H1 (cell line): ENCODE measurements around the gene ZFP3. TPM values are rescaled to one million over a fixed set of nuclear protein-coding genes. Genes with fewer than 3 reads are reported as not detected.

Source experiments
- BRCA1 ChIP-seq: IDR thresholded peaks from 2 replicates; pipeline ENCODE4 v1.6.1; 2012; ENCODE audit warnings: low read depth, low read length, improper control_type of control experiment
- CBX5 ChIP-seq: fragments of 300-800, 300-1000 bp; sonication (generic); IDR thresholded peaks from 2 replicates; pipeline ENCODE4 v1.7.1; 2016; ENCODE audit warnings: antibody characterized with exemption, low read length, low read depth
- CHD2 ChIP-seq: IDR thresholded peaks from 2 replicates; pipeline ENCODE4 v1.6.1; 2012; ENCODE audit warnings: low read length, improper control_type of control experiment
- EGR1 ChIP-seq: IDR thresholded peaks from 2 replicates; pipeline ENCODE4 v1.6.1; 2011; ENCODE audit warnings: low read depth, low read length, borderline replicate concordance
- HDAC6 ChIP-seq: IDR thresholded peaks from one replicate; pipeline ENCODE4 v1.7.1; 2012; ENCODE audit warnings: low read depth, mild to moderate bottlenecking, inconsistent platforms, low read length, moderate library complexity
- KDM1A ChIP-seq: fragments of 200-600, 300-600 bp; sonication (generic); IDR thresholded peaks from 2 replicates; pipeline ENCODE4 v1.7.1; 2016; ENCODE audit warnings: mild to moderate bottlenecking, low read length, borderline replicate concordance
- MAFK ChIP-seq: IDR thresholded peaks from 2 replicates; pipeline ENCODE4 v1.6.1; 2012; ENCODE audit warnings: low read depth, mild to moderate bottlenecking, improper control_type of control experiment, low read length
- NANOG ChIP-seq: IDR thresholded peaks from 2 replicates; pipeline ENCODE4 v1.6.1; 2011; ENCODE audit warnings: low read length, low read depth, mild to moderate bottlenecking, inconsistent platforms; ENCODE audit not compliant: insufficient read depth, poor library complexity, severe bottlenecking
- PHF8 ChIP-seq: fragments of 200-600 bp; sonication (generic); conservative IDR thresholded peaks from 2 replicates; pipeline ENCODE4 v1.7.1; 2012; ENCODE audit warnings: low read depth, mild to moderate bottlenecking, inconsistent platforms, low read length, moderate library complexity
- RAD21 ChIP-seq, 2 experiments: IDR thresholded peaks in 1 of 2; conservative IDR thresholded peaks in 1 of 2; 2 replicates each; pipeline ENCODE4 v1.6.1; 2011; ENCODE audit warnings: low read depth in 2 of 2, low read length in 2 of 2, improper control_type of control experiment in 1 of 2, inconsistent platforms in 1 of 2, mild to moderate bottlenecking in 1 of 2, moderate library complexity in 1 of 2
- RBBP5 ChIP-seq: IDR thresholded peaks from 2 replicates; pipeline ENCODE4 v1.7.1; 2012; ENCODE audit warnings: low read depth, mild to moderate bottlenecking, inconsistent platforms, low read length, moderate library complexity, borderline replicate concordance
- RFX5 ChIP-seq: IDR thresholded peaks from 2 replicates; pipeline ENCODE4 v1.6.1; 2011; ENCODE audit warnings: low read depth, low read length, improper control_type of control experiment, borderline replicate concordance
- SIN3A ChIP-seq, 2 experiments: IDR thresholded peaks in 1 of 2; conservative IDR thresholded peaks in 1 of 2; 2 replicates each; pipeline ENCODE4 v1.6.1; 2011 to 2012; ENCODE audit warnings: low read length in 2 of 2, improper control_type of control experiment in 1 of 2, low read depth in 1 of 2, mild to moderate bottlenecking in 1 of 2
- SIRT6 ChIP-seq: IDR thresholded peaks from one replicate; pipeline ENCODE4 v1.7.1; 2012; ENCODE audit warnings: low read length, inconsistent platforms
- SP4 ChIP-seq: IDR thresholded peaks from 2 replicates; pipeline ENCODE4 v1.6.1; 2012; ENCODE audit warnings: low read length, inconsistent platforms
- SRF ChIP-seq: IDR thresholded peaks from 2 replicates; pipeline ENCODE4 v1.6.1; 2011; ENCODE audit warnings: mild to moderate bottlenecking, low read depth, low read length, moderate library complexity
- SUZ12 ChIP-seq: fragments of 200-600 bp; sonication (generic); IDR thresholded peaks from 2 replicates; pipeline ENCODE4 v1.6.1; 2012; ENCODE audit warnings: mild to moderate bottlenecking, inconsistent platforms, low read length, moderate library complexity, mixed read lengths
- TAF1 ChIP-seq: IDR thresholded peaks from 2 replicates; pipeline ENCODE4 v1.6.1; 2011; ENCODE audit warnings: mild to moderate bottlenecking, low read depth, low read length
- TBP ChIP-seq: IDR thresholded peaks from 2 replicates; pipeline ENCODE4 v1.6.1; 2011; ENCODE audit warnings: low read depth, low read length, improper control_type of control experiment
- polyA plus RNA-seq, 7 experiments: library from polyadenylated mRNA; depleted of rRNA in 3 of 7; stranded (reverse) in 5 of 7; unstranded in 2 of 7; fragments of >200 nt in 5 of 7; fragments of 200-250 nt in 2 of 7; gene quantifications; 1 replicate in 5 of 7; 2 replicates in 1 of 7; 4 replicates in 1 of 7; pipeline versions ENCODE4 v1.2.1 to v1.2.3, GENCODE V29; 2011 to 2013; ENCODE audit warnings: missing spikeins in 2 of 7, mixed read lengths in 2 of 7
- total RNA-seq: library from RNA; stranded (reverse); fragmentation: NEBNext Ultra II Directional; extraction: Animal tissue kit (Norgen Biotek cat#: 25700); gene quantifications from 2 replicates; pipeline ENCODE4 v1.2.1, GENCODE V29; 2021
- TF ChIP-seq, protein P1 (sequence below): IDR thresholded peaks from 2 replicates; pipeline ENCODE4 v1.6.1; 2012; ENCODE audit warnings: inconsistent platforms
- TF ChIP-seq, protein P2 (sequence below), 3 experiments: IDR thresholded peaks; 1 replicate in 2 of 3; 2 replicates in 1 of 3; pipeline versions ENCODE4 v1.5.1 to v1.6.1; 2011; ENCODE audit warnings: low read length in 3 of 3, mild to moderate bottlenecking in 3 of 3, inconsistent platforms in 2 of 3, low read depth in 1 of 3, moderate library complexity in 1 of 3; ENCODE audit not compliant: insufficient read depth in 1 of 3; ENCODE audit errors: control extremely low read depth in 1 of 3

ZFP3 gene
- total and polyA plus RNA-seq, 2 of the 8 experiments (the other 6 are each of a cell fraction or from before 2014, with no cell fraction given): 0.15 to 0.44 TPM

DNA sequence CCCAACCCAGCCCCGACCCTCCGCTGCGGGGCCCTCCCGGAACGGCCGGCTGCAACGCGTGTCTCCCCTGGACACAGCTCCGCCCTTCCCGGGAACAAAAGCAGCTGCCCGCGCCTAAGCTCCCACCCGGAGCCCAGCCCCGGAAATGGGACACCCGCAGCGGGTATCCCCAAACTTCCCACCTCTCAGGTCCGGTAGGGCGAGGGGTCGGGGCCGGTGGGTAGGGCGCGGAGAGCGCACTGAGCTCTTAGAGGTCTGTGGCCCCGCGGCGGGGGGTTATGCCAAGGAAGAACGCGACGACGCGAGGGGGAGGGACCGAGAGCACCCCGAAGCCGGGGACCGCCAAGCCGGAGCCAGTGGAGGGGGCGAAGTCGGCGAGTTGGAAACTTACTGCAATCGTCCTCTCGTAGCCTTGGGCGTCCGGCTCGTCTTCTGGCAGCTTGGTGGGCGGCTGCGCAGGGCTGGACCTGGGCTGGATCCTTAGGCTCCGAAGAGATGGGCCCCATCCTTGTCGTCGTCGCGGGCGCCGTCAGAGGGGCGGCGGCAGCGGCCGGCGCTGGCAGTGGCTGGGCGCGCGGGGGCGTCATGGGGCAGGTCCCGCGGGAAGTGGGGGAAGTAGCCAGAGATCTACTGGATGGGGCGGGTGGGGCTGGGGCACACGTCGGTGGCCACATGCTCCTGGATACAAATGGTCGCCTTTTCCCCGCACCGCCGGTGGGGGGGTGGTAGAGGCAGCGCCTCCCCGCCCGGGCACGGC is 44.5 kb downstream of the ZFP3 start (continued):
- TF ChIP-seq SUZ12: 0 out of 2 replicates have a peak, but pooled peaks have one; percentile 5
- no peak for TF ChIP-seq NANOG
- no peak for TF ChIP-seq SP4
- no peak for TF ChIP-seq CBX5
- no peak for TF ChIP-seq KDM1A
- TF ChIP-seq HDAC6: no peak
- TF ChIP-seq CHD2: no peak
- TF ChIP-seq BRCA1: no peak
- TF ChIP-seq TBP: peak; percentile 13; the same call in 1 of the 2 replicates
- no peak for TF ChIP-seq RFX5
- no peak for TF ChIP-seq SIRT6
- peak; percentile 34; the same call in 1 of the 2 replicates for TF ChIP-seq EGR1
- no peak for TF ChIP-seq RBBP5
- no peak for TF ChIP-seq SRF
- TF ChIP-seq TAF1: 0 out of 2 replicates have a peak, but pooled peaks have one; percentile 30
- no peak for TF ChIP-seq SIN3A (conservative IDR thresholded peaks at IDR 0.05 in 1 of 2, IDR thresholded peaks at IDR 0.05 in 1 of 2; ENCODE audit: low read depth in 1 of 2, low read length in 2 of 2)
- TF ChIP-seq, protein P1, sequence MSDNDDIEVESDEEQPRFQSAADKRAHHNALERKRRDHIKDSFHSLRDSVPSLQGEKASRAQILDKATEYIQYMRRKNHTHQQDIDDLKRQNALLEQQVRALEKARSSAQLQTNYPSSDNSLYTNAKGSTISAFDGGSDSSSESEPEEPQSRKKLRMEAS: 0 out of 2 replicates have a peak, but pooled peaks have one; percentile 1
- TF ChIP-seq MAFK: no peak
- TF ChIP-seq, protein P2, sequence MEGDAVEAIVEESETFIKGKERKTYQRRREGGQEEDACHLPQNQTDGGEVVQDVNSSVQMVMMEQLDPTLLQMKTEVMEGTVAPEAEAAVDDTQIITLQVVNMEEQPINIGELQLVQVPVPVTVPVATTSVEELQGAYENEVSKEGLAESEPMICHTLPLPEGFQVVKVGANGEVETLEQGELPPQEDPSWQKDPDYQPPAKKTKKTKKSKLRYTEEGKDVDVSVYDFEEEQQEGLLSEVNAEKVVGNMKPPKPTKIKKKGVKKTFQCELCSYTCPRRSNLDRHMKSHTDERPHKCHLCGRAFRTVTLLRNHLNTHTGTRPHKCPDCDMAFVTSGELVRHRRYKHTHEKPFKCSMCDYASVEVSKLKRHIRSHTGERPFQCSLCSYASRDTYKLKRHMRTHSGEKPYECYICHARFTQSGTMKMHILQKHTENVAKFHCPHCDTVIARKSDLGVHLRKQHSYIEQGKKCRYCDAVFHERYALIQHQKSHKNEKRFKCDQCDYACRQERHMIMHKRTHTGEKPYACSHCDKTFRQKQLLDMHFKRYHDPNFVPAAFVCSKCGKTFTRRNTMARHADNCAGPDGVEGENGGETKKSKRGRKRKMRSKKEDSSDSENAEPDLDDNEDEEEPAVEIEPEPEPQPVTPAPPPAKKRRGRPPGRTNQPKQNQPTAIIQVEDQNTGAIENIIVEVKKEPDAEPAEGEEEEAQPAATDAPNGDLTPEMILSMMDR (IDR thresholded peaks at IDR 0.05; ENCODE audit: control extremely low read depth in 1 of 3, insufficient read depth in 1 of 3, low read depth in 1 of 3, low read length in 3 of 3): 0 out of 4 replicates have a peak, but pooled peaks of 1 of the 3 experiments have one; percentile 1
- no peak for TF ChIP-seq RAD21 (IDR thresholded peaks at IDR 0.05 in 1 of 2, conservative IDR thresholded peaks at IDR 0.05 in 1 of 2; ENCODE audit: low read depth in 2 of 2, low read length in 2 of 2)
- 0 out of 2 replicates have a peak, but pooled peaks have one; percentile 27 for TF ChIP-seq PHF8
